K562 (cell line): ENCODE results near the gene OARD1. TPM values are rescaled to one million over a fixed set of nuclear protein-coding genes. Genes with fewer than 3 reads are reported as not detected.

ENCODE experiments used
- ATF4 ChIP-seq: fragments of 450-650 bp; formaldehyde crosslinking; IDR thresholded peaks from 2 replicates; pipeline ENCODE4 v1.4.0; 2022; ENCODE audit warnings: mild to moderate bottlenecking, moderate library complexity
- BRD4 ChIP-seq: fragments of 200-600 bp; sonication (generic); IDR thresholded peaks from 2 replicates; pipeline ENCODE4 v1.6.1; 2017; ENCODE audit warnings: inconsistent platforms
- ETV5 ChIP-seq: sonication (generic); formaldehyde crosslinking; IDR thresholded peaks from 2 replicates; pipeline ENCODE4 v1.4.0; 2020; ENCODE audit warnings: low read depth, mild to moderate bottlenecking, missing genetic modification reagents
- GTF2E2 ChIP-seq: fragments of 200-800 bp; sonication (Bioruptor generic); IDR thresholded peaks from 2 replicates; pipeline ENCODE4 v1.6.1; 2016; ENCODE audit warnings: missing genetic modification characterization, missing compliant biosample characterization
- NR3C1 ChIP-seq: sonication (generic); formaldehyde crosslinking; IDR thresholded peaks from 2 replicates; pipeline ENCODE4 v1.8.1; 2022; ENCODE audit warnings: missing genetic modification reagents
- POLR2G ChIP-seq: fragments of 200-400 bp; formaldehyde crosslinking; IDR thresholded peaks from 2 replicates; pipeline ENCODE4 v1.6.1; 2017; ENCODE audit warnings: low read depth, mild to moderate bottlenecking, antibody characterized with exemption, low read length, moderate library complexity
- RB1 ChIP-seq: fragments of 450-650 bp; IDR thresholded peaks from 2 replicates; pipeline ENCODE4 v1.6.1; 2017; ENCODE audit warnings: low read depth, mild to moderate bottlenecking
- SMARCB1 ChIP-seq: IDR thresholded peaks from 2 replicates; pipeline ENCODE4 v1.6.1; 2011; ENCODE audit warnings: improper control_type of control experiment, low read depth; ENCODE audit not compliant: insufficient read length
- UBTF ChIP-seq, 2 experiments: IDR thresholded peaks; 2 replicates each; pipeline ENCODE4 v1.6.1; 2012; ENCODE audit warnings: improper control_type of control experiment in 2 of 2, low read depth in 2 of 2, low read length in 2 of 2, borderline replicate concordance in 1 of 2
- ZC3H11A ChIP-seq: IDR thresholded peaks from 2 replicates; pipeline ENCODE4 v1.6.1; 2012; ENCODE audit warnings: low read depth, low read length, improper control_type of control experiment
- ZNF592 ChIP-seq: fragments of 450-650 bp; IDR thresholded peaks from 2 replicates; pipeline ENCODE4 v1.6.1; 2017; ENCODE audit warnings: antibody characterized with exemption, mild to moderate bottlenecking
- polyA plus RNA-seq, 8 experiments: library from polyadenylated mRNA; depleted of rRNA in 4 of 8; stranded (reverse) in 5 of 8; unstranded in 3 of 8; fragments of >200 nt; fragmentation: Nextera tagmentation in 2 of 8; fragmentation: Illumina TruSeq in 1 of 8; extraction: Ambion mirVana in 2 of 8; extraction: Trizol in 1 of 8; gene quantifications; 2 replicates each; pipeline versions ENCODE4 v1.2.1 to v1.2.3, GENCODE V29; 2011 to 2014; ENCODE audit warnings: inconsistent platforms in 1 of 8, missing spikeins in 1 of 8
- total RNA-seq, 7 experiments: library from RNA; depleted of rRNA in 6 of 7; stranded (reverse); fragments of >200 nt in 6 of 7; fragmentation: Illumina TruSeq in 2 of 7; extraction: Trizol in 2 of 7; gene quantifications; 2 replicates each; pipeline versions ENCODE4 v1.2.1 to v1.2.3, GENCODE V29; 2011 to 2021; ENCODE audit warnings: low replicate concordance in 1 of 7

OARD1 gene
- total and polyA plus RNA-seq, 9 of the 15 experiments (the other 6 are each of a cell fraction or from before 2014, with no cell fraction given): 43.4 to 88.3 (median 61.1) TPM

- TF ChIP-seq ETV5 (CRISPR knock-in tag) (peak; percentile 52; the same call in 1 of the 2 replicates), NR3C1 (CRISPR knock-in tag) (no peak), BRD4 (0 out of 2 replicates have a peak, but pooled peaks have one; percentile 6), SMARCB1 (peak; percentile 87), ZNF592 (0 out of 2 replicates have a peak, but pooled peaks have one; percentile 7), ATF4 (0 out of 2 replicates have a peak, but pooled peaks have one; percentile 38), GTF2E2 (tag) (peak; percentile 90; the same call in 1 of the 2 replicates), RB1 (no peak), ZC3H11A (0 out of 2 replicates have a peak, but pooled peaks have one; percentile 9), POLR2G (no peak), UBTF (IDR thresholded peaks at IDR 0.05; ENCODE audit: borderline replicate concordance in 1 of 2, low read depth in 2 of 2, low read length in 2 of 2) (peak in 1 of 2 experiments; percentile 90; a peak in 1 of 4 replicates)
Measured at GRCh38 chr6:41071501-41071922, 644 bp downstream of the OARD1 start (continued).
